OCI-LY3 (cell line): ENCODE data around the gene PCSK4.
"Not testable (repeated sequence)": the region's sequence is repeated elsewhere in the genome, so short reads cannot be mapped to it uniquely, and the experiment has no call there.

Experiments used
- H2AFZ ChIP-seq: fragments of 200-600, 300-600 bp; shearing (Covaris generic); 2 replicates; pipeline ENCODE4 v1.6.0; 2014; ENCODE audit warnings: antibody characterized with exemption, low read depth, low read length
- H3K27ac ChIP-seq: fragments of 200-600, 300-600 bp; sonication (generic); 2 replicates; pipeline ENCODE4 v1.5.1; 2014; ENCODE audit warnings: mild to moderate bottlenecking, low read length, moderate library complexity, mixed read lengths
- H3K27me3 ChIP-seq: fragments of 200-600, 300-600 bp; sonication (generic); 2 replicates; pipeline ENCODE4 v1.6.1; 2014; ENCODE audit warnings: low read depth, low read length, mixed read lengths
- H3K36me3 ChIP-seq: fragments of 200-600, 300-600 bp; sonication (generic); replicated peaks from 2 replicates; pipeline ENCODE3; 2014; ENCODE audit warnings: low read depth, low read length, mixed read lengths
- H3K4me1 ChIP-seq: fragments of 300-600, 200-600 bp; sonication (generic); 2 replicates; pipeline ENCODE4 v1.6.1; 2014; ENCODE audit warnings: low read length, mixed read lengths
- H3K4me2 ChIP-seq: fragments of 200-600, 300-600 bp; sonication (generic); 2 replicates; pipeline ENCODE4 v1.6.1; 2014; ENCODE audit warnings: low read length, mixed read lengths
- H3K4me3 ChIP-seq: fragments of 300-600, 200-600 bp; sonication (generic); 2 replicates; pipeline ENCODE4 v1.5.1; 2014; ENCODE audit warnings: antibody characterized with exemption, mild to moderate bottlenecking, low read length, moderate library complexity
- H3K79me2 ChIP-seq: fragments of 300-600, 200-600 bp; shearing (Covaris generic); 2 replicates; pipeline ENCODE4 v1.6.1; 2014; ENCODE audit warnings: mild to moderate bottlenecking, low read length, mixed read lengths
- H3K9ac ChIP-seq: fragments of 300-600, 200-600 bp; shearing (Covaris generic); 2 replicates; pipeline ENCODE4 v1.6.0; 2014; ENCODE audit warnings: mild to moderate bottlenecking, low read length, moderate library complexity
- H3K9me3 ChIP-seq: fragments of 200-600, 300-600 bp; shearing (Covaris generic); 2 replicates; pipeline ENCODE4 v1.6.1; 2014; ENCODE audit warnings: low read length, mixed read lengths; ENCODE audit not compliant: insufficient read depth
- H4K20me1 ChIP-seq: fragments of 200-600, 300-600 bp; sonication (generic); 2 replicates; pipeline ENCODE4 v1.6.1; 2016; ENCODE audit warnings: low read length, mixed read lengths; ENCODE audit not compliant: insufficient read depth
- EZH2phosphoT487 ChIP-seq: fragments of 200-600 bp; shearing (Covaris generic); IDR thresholded peaks from 2 replicates; pipeline ENCODE4 v1.6.1; 2018; ENCODE audit warnings: antibody characterized with exemption, mixed run types, low read depth
- TF ChIP-seq, protein P1 (sequence below): fragments of 200-600, 300-600 bp; sonication (generic); IDR thresholded peaks from 2 replicates; pipeline ENCODE4 v1.5.1; 2014; ENCODE audit warnings: antibody characterized with exemption, low read length, low read depth

Gene PCSK4

DNA sequence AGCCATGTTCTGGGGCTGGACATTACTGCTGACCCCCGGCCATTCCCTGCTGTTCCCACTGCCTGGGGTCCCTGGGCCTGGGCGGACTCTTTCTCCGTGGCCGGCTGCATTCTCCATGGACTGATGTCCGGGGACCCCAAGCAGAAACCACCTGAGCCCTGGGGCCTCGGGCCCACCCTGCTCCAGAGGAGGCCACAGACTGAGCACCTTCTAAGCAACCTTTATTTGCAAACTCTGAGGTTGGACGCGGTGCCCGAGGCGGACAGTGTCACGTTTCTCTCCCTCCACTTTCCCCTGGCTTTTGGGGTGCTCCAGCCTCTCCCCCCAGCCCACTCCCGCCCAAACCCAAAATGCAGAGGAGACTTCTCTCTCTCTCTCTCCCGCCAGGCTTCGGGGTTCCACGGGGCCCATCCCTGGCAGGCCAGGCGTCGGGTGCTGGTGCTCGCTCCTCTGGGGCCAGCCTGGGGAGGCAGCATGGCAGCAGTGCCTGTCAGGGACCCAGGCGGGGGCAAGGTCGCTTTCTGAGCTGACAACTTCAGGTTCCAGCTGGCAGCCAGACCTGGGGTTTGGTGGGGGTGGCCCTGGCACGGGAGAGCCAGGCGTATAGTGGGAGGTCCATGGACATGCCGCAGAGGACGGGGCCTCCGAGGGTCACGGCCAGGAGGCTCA, 8.8 kb downstream of the PCSK4 start:
- no peak overlapping the region for H2AFZ ChIP-seq
- TF ChIP-seq, protein P1, sequence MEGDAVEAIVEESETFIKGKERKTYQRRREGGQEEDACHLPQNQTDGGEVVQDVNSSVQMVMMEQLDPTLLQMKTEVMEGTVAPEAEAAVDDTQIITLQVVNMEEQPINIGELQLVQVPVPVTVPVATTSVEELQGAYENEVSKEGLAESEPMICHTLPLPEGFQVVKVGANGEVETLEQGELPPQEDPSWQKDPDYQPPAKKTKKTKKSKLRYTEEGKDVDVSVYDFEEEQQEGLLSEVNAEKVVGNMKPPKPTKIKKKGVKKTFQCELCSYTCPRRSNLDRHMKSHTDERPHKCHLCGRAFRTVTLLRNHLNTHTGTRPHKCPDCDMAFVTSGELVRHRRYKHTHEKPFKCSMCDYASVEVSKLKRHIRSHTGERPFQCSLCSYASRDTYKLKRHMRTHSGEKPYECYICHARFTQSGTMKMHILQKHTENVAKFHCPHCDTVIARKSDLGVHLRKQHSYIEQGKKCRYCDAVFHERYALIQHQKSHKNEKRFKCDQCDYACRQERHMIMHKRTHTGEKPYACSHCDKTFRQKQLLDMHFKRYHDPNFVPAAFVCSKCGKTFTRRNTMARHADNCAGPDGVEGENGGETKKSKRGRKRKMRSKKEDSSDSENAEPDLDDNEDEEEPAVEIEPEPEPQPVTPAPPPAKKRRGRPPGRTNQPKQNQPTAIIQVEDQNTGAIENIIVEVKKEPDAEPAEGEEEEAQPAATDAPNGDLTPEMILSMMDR: no peak
- no peak for TF ChIP-seq EZH2phosphoT487
- no peaks in the 10 kb centered on the region for H4K20me1 ChIP-seq
- no peaks in the 10 kb centered on the region for H3K9me3 ChIP-seq
- H3K79me2 ChIP-seq: peaks cover 24% of the 10 kb centered on the region
- H3K9ac ChIP-seq: no peak overlapping the region
- peaks cover 6% of the 10 kb centered on the region; the same call in 1 of the 2 replicates for H3K4me1 ChIP-seq
- H3K27me3 ChIP-seq: no peaks in the 10 kb centered on the region
- peaks cover 4% of the 10 kb centered on the region for H3K36me3 ChIP-seq
- no peak overlapping the region for H3K4me2 ChIP-seq
- no peak overlapping the region for H3K4me3 ChIP-seq
- no peak overlapping the region for H3K27ac ChIP-seq

DNA sequence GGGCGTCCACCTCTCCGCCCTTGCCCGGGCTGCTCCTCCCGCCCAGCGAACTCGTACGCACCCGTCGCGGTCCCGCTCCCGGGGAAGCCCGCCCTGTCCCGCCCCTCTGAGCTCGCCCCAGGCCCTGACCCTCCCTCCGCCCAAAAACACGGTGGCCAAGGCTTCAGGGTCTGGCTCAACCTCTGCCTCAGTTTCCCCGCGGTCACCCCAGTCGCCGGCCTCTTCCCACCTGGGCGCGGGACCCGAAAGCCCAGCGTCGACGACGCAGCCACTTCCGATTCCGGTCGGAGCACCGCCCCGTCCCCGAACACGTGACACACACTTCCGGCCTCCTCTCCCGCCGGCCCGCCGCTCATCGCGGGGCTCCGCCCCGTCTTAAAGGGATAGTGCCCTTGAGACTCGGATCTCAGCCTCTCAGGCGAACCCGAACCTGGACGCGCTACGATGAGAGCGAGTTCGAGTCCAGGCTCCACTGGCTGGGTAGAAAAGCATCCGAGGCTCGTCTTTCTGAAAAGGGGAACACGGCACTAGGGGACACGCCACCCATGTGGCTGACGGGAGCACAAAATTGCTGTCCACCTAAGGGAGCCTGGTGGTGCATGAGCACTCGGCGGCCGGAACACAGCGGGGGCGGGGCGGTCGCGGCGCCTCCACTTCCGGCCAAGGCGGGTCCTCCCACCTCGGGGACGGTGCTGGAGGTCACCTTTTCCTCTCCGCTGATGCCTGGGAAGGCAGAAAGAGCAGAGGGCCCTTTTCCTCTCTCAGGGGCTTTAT, 11.0 kb downstream of the PCSK4 start, which contains the start of gene C19orf25:
C19orf25 (minus strand) TSS at position 282 of the 774 bp plus-strand sequence. CDS start 312 bp downstream, outside the sequence.
- H3K9me3 ChIP-seq: no peaks in the 10 kb centered on the region
- no peaks in the 10 kb centered on the region for H3K27me3 ChIP-seq
- peak within 1 kb of the TSS; percentile 97 for H2AFZ ChIP-seq
- peak within 1 kb of the TSS; percentile 86 for H3K4me3 ChIP-seq
- peak within 1 kb of the TSS; percentile 78 for H3K27ac ChIP-seq
- peaks cover 6% of the 10 kb centered on the region; the same call in 1 of the 2 replicates for H3K4me1 ChIP-seq
- peaks cover 9% of the 10 kb centered on the region; the same call in 1 of the 2 replicates for H4K20me1 ChIP-seq
- peaks cover 17% of the 10 kb centered on the region for H3K36me3 ChIP-seq
- peaks cover 30% of the 10 kb centered on the region for H3K79me2 ChIP-seq
- H3K4me2 ChIP-seq: peak within 1 kb of the TSS; percentile 73
- TF ChIP-seq, protein P1: no peak
- TF ChIP-seq EZH2phosphoT487: no peak
- peak within 1 kb of the TSS; percentile 81 for H3K9ac ChIP-seq

DNA sequence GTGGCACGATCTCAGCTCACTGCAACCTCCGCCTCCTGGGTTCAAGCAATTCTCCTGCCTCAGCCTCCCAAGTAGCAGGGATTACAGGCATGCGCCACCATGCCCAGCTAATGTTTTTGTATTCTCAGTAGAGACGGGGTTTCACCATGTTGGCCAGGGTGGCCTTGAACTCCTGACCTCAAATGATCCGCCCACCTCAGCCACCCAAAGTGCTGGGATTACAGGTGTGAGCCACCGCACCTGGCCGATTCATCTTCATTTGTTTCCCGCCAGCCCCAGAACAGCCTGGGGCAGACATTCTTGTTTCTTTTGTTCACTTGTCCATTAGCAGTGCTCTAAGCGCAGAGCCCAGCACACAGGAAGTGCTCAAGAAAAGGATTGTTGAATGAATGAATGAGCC, 13.1 kb downstream of the PCSK4 start:
- H3K4me1 ChIP-seq, H2AFZ ChIP-seq, H3K9me3 ChIP-seq, H3K4me3 ChIP-seq, H3K4me2 ChIP-seq, H3K9ac ChIP-seq, H3K27ac ChIP-seq, H3K27me3 ChIP-seq: not testable (repeated sequence)
- Histone ChIP-seq H3K36me3 (peaks cover 17% of the 10 kb centered on the region), H3K79me2 (peaks cover 30% of the 10 kb centered on the region), H4K20me1 (peaks cover 27% of the 10 kb centered on the region)

DNA sequence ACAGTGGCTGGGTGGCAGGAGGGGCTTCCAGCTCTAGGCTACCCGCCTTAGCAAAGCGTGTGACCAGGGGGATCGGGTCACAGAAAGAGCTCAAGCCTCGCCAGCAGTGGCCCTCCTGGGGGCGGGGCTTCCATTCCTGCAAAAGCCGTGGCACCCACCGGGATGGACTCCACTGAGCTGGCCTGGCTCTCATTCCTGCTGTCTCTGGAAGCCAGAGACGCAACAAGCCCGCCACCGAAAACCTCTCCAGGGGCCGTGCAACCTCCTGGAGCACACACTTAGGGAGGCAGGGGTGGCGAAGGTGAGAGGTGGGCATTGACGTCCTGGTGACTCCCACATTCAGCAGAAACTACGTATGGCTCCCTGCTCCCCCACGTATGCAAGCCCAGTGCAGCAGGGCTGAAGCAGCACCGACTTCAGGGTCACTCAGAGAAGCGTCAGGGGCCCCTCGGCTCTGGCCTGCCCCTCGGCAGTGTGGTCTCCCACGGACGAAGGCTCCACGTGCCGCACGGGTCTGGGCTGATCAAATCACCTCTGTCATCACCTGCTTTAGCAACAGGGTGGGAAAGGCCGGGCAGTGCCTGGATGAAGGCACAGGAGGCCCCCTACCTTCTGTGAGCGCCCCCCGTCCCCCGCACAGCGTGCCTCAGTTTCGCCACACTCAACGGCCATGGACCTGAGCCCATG, 14.3 kb downstream of the PCSK4 start:
- H3K4me1 ChIP-seq: peaks cover 6% of the 10 kb centered on the region; the same call in 1 of the 2 replicates
- peaks cover 30% of the 10 kb centered on the region for H3K79me2 ChIP-seq
- no peak overlapping the region for H3K4me2 ChIP-seq
- no peak overlapping the region for H3K4me3 ChIP-seq
- no peaks in the 10 kb centered on the region for H3K27me3 ChIP-seq
- H4K20me1 ChIP-seq: peaks cover 30% of the 10 kb centered on the region
- no peak for TF ChIP-seq EZH2phosphoT487
- TF ChIP-seq, protein P1: no peak
- H3K36me3 ChIP-seq: peaks cover 17% of the 10 kb centered on the region
- H2AFZ ChIP-seq: no peak overlapping the region
- H3K9me3 ChIP-seq: no peaks in the 10 kb centered on the region
- no peak overlapping the region for H3K9ac ChIP-seq
- H3K27ac ChIP-seq: no peak overlapping the region
